Epithelial cell of esophagus (primary cell): ENCODE data around the gene SDCCAG8.

Experiments used
- DNase-seq: peaks from one replicate; pipeline ENCODE4 v3.0.0; 2010; ENCODE audit warnings: low read depth
- H3K4me3 ChIP-seq: 2 replicates; pipeline ENCODE4 v1.5.1; 2011; ENCODE audit warnings: mild to moderate bottlenecking, low read length, control low read depth
- TF ChIP-seq, protein P1 (sequence below): IDR thresholded peaks from 2 replicates; pipeline ENCODE4 v1.5.1; 2011; ENCODE audit warnings: low read depth, mild to moderate bottlenecking, low read length, control low read depth, inconsistent platforms; ENCODE audit not compliant: insufficient read depth; ENCODE audit errors: missing control alignments

The SDCCAG8 gene

GRCh38 chr1:243528459-243529121 is 272.7 kb downstream of the SDCCAG8 start:
- no peak overlapping the region for H3K4me3 ChIP-seq
- no peak for DNase-seq
- TF ChIP-seq, protein P1, sequence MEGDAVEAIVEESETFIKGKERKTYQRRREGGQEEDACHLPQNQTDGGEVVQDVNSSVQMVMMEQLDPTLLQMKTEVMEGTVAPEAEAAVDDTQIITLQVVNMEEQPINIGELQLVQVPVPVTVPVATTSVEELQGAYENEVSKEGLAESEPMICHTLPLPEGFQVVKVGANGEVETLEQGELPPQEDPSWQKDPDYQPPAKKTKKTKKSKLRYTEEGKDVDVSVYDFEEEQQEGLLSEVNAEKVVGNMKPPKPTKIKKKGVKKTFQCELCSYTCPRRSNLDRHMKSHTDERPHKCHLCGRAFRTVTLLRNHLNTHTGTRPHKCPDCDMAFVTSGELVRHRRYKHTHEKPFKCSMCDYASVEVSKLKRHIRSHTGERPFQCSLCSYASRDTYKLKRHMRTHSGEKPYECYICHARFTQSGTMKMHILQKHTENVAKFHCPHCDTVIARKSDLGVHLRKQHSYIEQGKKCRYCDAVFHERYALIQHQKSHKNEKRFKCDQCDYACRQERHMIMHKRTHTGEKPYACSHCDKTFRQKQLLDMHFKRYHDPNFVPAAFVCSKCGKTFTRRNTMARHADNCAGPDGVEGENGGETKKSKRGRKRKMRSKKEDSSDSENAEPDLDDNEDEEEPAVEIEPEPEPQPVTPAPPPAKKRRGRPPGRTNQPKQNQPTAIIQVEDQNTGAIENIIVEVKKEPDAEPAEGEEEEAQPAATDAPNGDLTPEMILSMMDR: no peak

- no peak for DNase-seq
- TF ChIP-seq, protein P1: no peak
- no peak overlapping the region for H3K4me3 ChIP-seq
These were observed 273.7 kb downstream of the SDCCAG8 start for GRCh38 chr1:243529512-243529911.

- TF ChIP-seq, protein P1: no peak
- no peak for DNase-seq
- no peak overlapping the region for H3K4me3 ChIP-seq
These were observed 279.2 kb downstream of the SDCCAG8 start for GRCh38 chr1:243535014-243535413.

DNA sequence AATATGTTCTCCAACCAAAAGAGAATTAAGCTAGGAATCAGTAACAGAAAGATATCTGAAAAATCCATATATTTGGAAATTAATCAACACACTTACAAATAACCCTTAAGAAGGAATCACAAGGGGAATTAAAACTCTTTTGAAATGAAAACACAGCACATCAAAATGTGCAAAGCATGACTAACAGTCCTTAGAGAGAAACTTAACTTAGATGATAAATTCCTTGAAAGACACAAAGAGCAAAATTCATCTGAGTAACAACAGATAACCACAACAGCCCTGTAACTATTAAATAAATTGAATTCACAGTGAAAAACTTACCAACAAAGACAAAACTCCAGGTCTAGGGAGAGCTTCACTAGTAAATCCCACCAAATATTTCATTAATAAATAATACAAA is 283.8 kb downstream of the SDCCAG8 start:
- TF ChIP-seq, protein P1: no peak
- no peak for DNase-seq
- H3K4me3 ChIP-seq: no peak overlapping the region

DNA sequence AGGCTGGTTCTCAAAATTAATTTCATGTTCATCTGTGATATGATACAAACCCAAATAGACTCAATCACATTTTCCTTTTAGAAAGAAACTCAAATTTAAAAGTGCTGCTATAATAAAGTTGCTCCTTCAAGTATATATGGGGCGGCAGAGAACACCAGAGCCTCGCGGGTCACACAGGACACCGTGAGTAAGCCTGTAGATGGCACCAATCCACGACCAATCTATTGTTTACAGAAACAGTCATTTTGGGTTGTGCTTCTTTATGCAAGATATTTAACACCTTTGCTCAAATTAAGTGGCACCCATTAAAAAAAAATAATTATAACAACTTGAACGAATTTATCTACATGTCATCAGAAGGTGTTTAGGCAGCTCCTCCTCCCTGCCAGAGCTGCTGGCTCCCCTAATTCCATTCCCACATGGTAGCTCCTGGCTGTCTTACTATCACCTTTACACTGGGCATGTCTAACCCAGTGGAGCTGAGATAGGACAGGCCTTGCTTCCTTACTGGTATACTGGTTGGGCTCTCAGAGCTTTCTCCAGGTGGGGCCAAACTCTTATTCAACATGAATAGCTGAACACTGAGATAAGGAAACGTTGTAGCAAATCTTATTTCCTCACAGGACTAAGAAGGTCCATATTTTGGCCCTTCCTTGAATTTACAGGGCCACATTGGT is 287.0 kb downstream of the SDCCAG8 start:
- TF ChIP-seq, protein P1: no peak
- peak; percentile 18 for DNase-seq
- H3K4me3 ChIP-seq: no peak overlapping the region

GRCh38 chr1:243543501-243543900 is 287.7 kb downstream of the SDCCAG8 start:
- TF ChIP-seq, protein P1: no peak
- H3K4me3 ChIP-seq: no peak overlapping the region
- DNase-seq: no peak

DNA sequence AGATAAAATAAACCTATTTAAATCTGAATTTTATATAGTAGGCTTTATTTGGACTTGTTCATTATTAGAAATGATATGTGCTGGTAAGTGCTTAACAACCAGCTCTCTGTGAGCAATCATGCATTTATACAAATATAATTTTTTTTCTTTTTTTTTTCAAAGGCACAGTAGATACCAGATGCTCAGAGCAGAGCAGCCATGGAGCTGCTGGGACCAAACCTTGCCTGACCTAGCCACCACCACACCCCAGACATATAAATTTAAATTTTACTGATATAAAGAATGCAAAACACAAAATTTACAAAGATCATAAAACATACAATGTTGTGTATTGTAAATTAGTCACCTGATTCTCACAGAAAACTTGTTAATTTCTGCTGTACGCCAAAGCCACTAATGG is 290.6 kb downstream of the SDCCAG8 start:
- H3K4me3 ChIP-seq: no peak overlapping the region
- DNase-seq: no peak
- TF ChIP-seq, protein P1: no peak
